PC-3 (cell line): ENCODE measurements around the gene GLYATL2.

Source experiments
- CTCF ChIP-seq: fragments of 300-600 bp; sonication (generic); conservative IDR thresholded peaks from 2 replicates; pipeline ENCODE4 v1.5.1; 2017; ENCODE audit warnings: antibody characterized with exemption, low read depth, mild to moderate bottlenecking, low read length
- EZH2 ChIP-seq: fragments of 300-600 bp; sonication (generic); IDR thresholded peaks from one replicate; pipeline ENCODE4 v1.6.1; 2017; ENCODE audit warnings: antibody characterized with exemption, mild to moderate bottlenecking, low read length; ENCODE audit not compliant: unreplicated experiment
- EZH2phosphoT487 ChIP-seq: fragments of 300-600 bp; sonication (generic); IDR thresholded peaks from 2 replicates; pipeline ENCODE4 v1.6.1; 2018; ENCODE audit warnings: mild to moderate bottlenecking, antibody characterized with exemption, low read length, borderline replicate concordance

- no peak for TF ChIP-seq EZH2
- no peak for TF ChIP-seq EZH2phosphoT487
- no peak for TF ChIP-seq CTCF
Measured at GRCh38 chr11:58888579-58888978, 44.1 kb upstream of the GLYATL2 start.
